GM23248 (cell line): ENCODE results near the gene MX1. TPM values are rescaled to one million over a fixed set of nuclear protein-coding genes. Genes with fewer than 3 reads are reported as not detected.

ENCODE experiments used
- DNase-seq: peaks from one replicate; pipeline ENCODE4 v3.0.0-alpha.2; 2015
- H2AFZ ChIP-seq: fragments of 200-600 bp; sonication (generic); 2 replicates; pipeline ENCODE4 v1.6.1; 2016; ENCODE audit warnings: antibody characterized with exemption
- H3F3A ChIP-seq: fragments of 200-600 bp; sonication (generic); 2 replicates; pipeline ENCODE4 v1.6.1; 2016; ENCODE audit warnings: mild to moderate bottlenecking, antibody characterized with exemption, mixed run types; ENCODE audit not compliant: insufficient read depth
- H3K27ac ChIP-seq: fragments of 200-600 bp; sonication (generic); 2 replicates; pipeline ENCODE4 v1.5.1; 2016; ENCODE audit warnings: mild to moderate bottlenecking
- H3K27me3 ChIP-seq: fragments of 200-600 bp; sonication (generic); replicated peaks from 2 replicates; pipeline ENCODE4 v1.6.1; 2016; ENCODE audit warnings: mild to moderate bottlenecking; ENCODE audit not compliant: insufficient read depth
- H3K36me3 ChIP-seq: fragments of 200-600 bp; sonication (generic); 2 replicates; pipeline ENCODE4 v1.6.1; 2016; ENCODE audit warnings: low read depth, mild to moderate bottlenecking
- H3K4me1 ChIP-seq: fragments of 200-600 bp; sonication (generic); 2 replicates; pipeline ENCODE4 v1.6.1; 2016; ENCODE audit warnings: mild to moderate bottlenecking; ENCODE audit not compliant: insufficient read depth
- H3K4me2 ChIP-seq: fragments of 200-600 bp; sonication (generic); one replicate; pipeline ENCODE4 v1.6.1; 2016; ENCODE audit warnings: mild to moderate bottlenecking; ENCODE audit not compliant: unreplicated experiment
- H3K4me3 ChIP-seq: fragments of 200-600 bp; sonication (generic); 2 replicates; pipeline ENCODE4 v1.5.1; 2016; ENCODE audit warnings: mild to moderate bottlenecking
- H3K79me2 ChIP-seq: fragments of 200-600 bp; sonication (generic); 2 replicates; pipeline ENCODE4 v1.6.1; 2016; ENCODE audit warnings: mild to moderate bottlenecking; ENCODE audit not compliant: insufficient read depth
- H3K9ac ChIP-seq: fragments of 200-600 bp; sonication (generic); 2 replicates; pipeline ENCODE4 v1.6.1; 2016; ENCODE audit warnings: mild to moderate bottlenecking
- H3K9me2 ChIP-seq: fragments of 200-600 bp; sonication (generic); 2 replicates; pipeline ENCODE4 v1.6.1; 2016; ENCODE audit warnings: mixed run types, mild to moderate bottlenecking, moderate library complexity; ENCODE audit not compliant: insufficient read depth
- H3K9me3 ChIP-seq: fragments of 200-600 bp; sonication (generic); one replicate; pipeline ENCODE4 v1.6.1; 2017; ENCODE audit warnings: low read depth
- H4K20me1 ChIP-seq: fragments of 200-600 bp; sonication (generic); 2 replicates; pipeline ENCODE4 v1.6.0; 2016; ENCODE audit not compliant: insufficient read depth
- EZH2 ChIP-seq: fragments of 200-600 bp; sonication (generic); IDR thresholded peaks from 2 replicates; pipeline ENCODE4 v1.6.1; 2018; ENCODE audit warnings: antibody characterized with exemption, mild to moderate bottlenecking; ENCODE audit not compliant: insufficient read depth, poor library complexity, severe bottlenecking
- EZH2phosphoT487 ChIP-seq: fragments of 200-600 bp; sonication (generic); IDR thresholded peaks from 2 replicates; pipeline ENCODE4 v1.6.1; 2018; ENCODE audit warnings: antibody characterized with exemption, moderate library complexity, mild to moderate bottlenecking, low read depth; ENCODE audit not compliant: insufficient read depth
- WGBS, 2 experiments: methylation state at CpG; one replicate each; pipeline ENCODE4 v1.1.6; 2015 to 2017; ENCODE audit warnings: low lambda C conversion rate in 2 of 2, low coverage in 1 of 2; ENCODE audit errors: missing lambda C conversion rate in 2 of 2; 5-methylcytosine and 5-hydroxymethylcytosine counted together
- in situ Hi-C: fragments of 300-500 bp; cut with MboI; formaldehyde crosslinking; loops from 2 replicates; pipeline ENCODE4 v1.15.0; 2020
- polyA plus RNA-seq: library from polyadenylated mRNA; unstranded; fragments of >200 nt; fragmentation: Nextera tagmentation; extraction: Ambion mirVana; gene quantifications from 2 replicates; pipeline ENCODE4 v1.2.1, GENCODE V29; 2016
- total RNA-seq: library from RNA; depleted of rRNA; stranded (reverse); fragments of >200 nt; shearing (Covaris generic); gene quantifications from 2 replicates; pipeline ENCODE4 v1.2.3, GENCODE V29; 2014

MX1 gene
- total and polyA plus RNA-seq, 2 experiments from 2014 or later: 1.6 to 1.9 TPM

DNA sequence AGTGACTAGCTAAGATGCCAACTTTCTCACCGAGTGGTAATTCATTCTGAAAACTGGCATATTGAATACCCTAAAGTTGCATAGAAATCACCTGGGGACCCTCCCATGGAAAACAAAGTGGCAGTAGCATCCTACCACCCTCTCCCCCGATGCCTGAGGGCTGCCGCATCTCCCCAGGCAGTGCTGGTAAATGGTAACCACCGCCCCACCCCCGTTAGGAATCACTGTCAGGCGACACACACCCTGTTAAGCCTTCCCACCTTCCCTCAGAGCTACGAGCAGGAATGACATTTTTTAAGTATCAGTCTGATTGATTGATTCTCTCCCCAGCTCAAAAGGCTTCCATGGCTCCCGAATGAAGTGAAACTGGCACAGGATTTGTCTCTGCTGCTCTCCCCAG lies 53.6 kb downstream of the MX1 start:
- in situ Hi-C loops: no loop called here
- TF ChIP-seq EZH2 (no peak), EZH2phosphoT487 (no peak)
- no peaks in the 10 kb centered on the region; the same call in 1 of the 2 replicates for H3K27me3 ChIP-seq
- H3K36me3 ChIP-seq: no peaks in the 10 kb centered on the region
- H3K9ac ChIP-seq: no peak overlapping the region
- no peaks in the 10 kb centered on the region for H3K9me3 ChIP-seq
- H3K79me2 ChIP-seq: no peaks in the 10 kb centered on the region
- 0 out of 2 replicates have a peak, but pooled peaks cover 11% of the 10 kb centered on the region for H3F3A ChIP-seq
- H3K27ac ChIP-seq: no peak overlapping the region
- H2AFZ ChIP-seq: no peak overlapping the region
- peaks cover 13% of the 10 kb centered on the region; the same call in 1 of the 2 replicates for H3K4me1 ChIP-seq
- no peaks in the 10 kb centered on the region for H3K9me2 ChIP-seq
- H3K4me3 ChIP-seq: no peak overlapping the region
- 58 to 62% methylated on average over 8 of the region's 8 CpGs for WGBS, 2 experiments
- no peaks in the 10 kb centered on the region for H4K20me1 ChIP-seq
- DNase-seq: no peak
- H3K4me2 ChIP-seq: no peak overlapping the region

DNA sequence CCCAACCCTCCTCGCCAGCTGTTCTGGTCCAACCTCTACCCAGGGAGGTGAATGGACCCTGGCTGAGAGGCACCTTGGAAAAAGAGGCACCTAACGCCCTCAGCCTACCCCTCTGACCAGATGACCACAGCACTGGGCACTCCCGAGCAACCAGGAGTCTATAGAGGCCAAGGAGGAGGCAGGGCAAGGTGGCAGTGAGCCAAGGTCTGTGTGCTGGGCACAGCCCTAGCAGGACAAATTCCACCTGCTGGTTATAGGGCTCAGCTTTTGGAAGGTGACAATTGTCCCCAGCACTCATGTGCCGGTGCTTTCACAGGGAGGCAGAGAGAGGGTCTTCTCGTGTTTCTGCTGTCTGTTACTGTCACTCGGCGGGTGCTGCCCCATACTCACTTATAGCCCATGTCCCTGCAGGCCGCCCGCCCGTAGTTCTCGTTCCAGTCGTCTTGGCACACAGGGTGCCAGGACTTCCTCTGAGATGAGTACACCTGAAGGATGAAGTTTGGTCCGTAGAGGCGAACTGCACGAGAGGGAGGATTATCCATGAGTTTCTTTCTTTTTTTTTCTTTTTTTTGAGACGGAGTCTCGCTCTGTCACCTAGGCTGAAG lies 54.1 kb downstream of the MX1 start:
- Histone ChIP-seq H3K9ac (no peak overlapping the region), H2AFZ (no peak overlapping the region), H3K4me1 (peaks cover 13% of the 10 kb centered on the region; the same call in 1 of the 2 replicates), H3K9me3 (no peaks in the 10 kb centered on the region), H3K9me2 (no peaks in the 10 kb centered on the region), H3K36me3 (no peaks in the 10 kb centered on the region), H3K27ac (no peak overlapping the region), H3K4me3 (no peak overlapping the region), H3K4me2 (no peak overlapping the region), H3K79me2 (no peaks in the 10 kb centered on the region), H4K20me1 (no peaks in the 10 kb centered on the region), H3K27me3 (no peaks in the 10 kb centered on the region; the same call in 1 of the 2 replicates), H3F3A (0 out of 2 replicates have a peak, but pooled peaks cover 11% of the 10 kb centered on the region)
- 76 to 77% methylated on average over 17 of the region's 17 CpGs for WGBS, 2 experiments
- DNase-seq: no peak
- no peak for TF ChIP-seq EZH2
- TF ChIP-seq EZH2phosphoT487: no peak
- in situ Hi-C loops: no loop called here

DNA sequence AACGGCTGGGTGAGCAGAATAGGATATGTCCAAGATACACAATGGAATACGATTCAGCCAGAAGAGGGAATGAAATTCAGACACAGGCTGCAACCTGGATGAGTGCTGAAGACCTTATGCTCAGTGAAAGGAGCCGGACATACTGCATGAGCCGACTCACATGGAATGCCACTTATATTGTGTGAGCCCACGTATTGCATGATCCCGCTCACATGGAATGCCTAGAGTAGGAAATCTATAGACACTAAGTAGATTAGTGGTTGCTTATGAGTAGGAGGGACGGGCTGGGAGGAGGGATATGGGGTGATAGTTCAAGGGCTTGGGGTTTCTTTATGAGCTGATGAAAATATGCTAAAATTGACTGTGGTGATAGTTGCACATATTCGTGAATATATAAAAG lies 55.2 kb downstream of the MX1 start:
- in situ Hi-C loops: no loop called here
- Histone ChIP-seq H2AFZ (no peak overlapping the region), H3K27me3 (no peaks in the 10 kb centered on the region; the same call in 1 of the 2 replicates), H3K4me2 (no peak overlapping the region), H3K27ac (no peak overlapping the region), H3K36me3 (no peaks in the 10 kb centered on the region), H3K9me2 (no peaks in the 10 kb centered on the region), H3K4me3 (no peak overlapping the region), H3F3A (0 out of 2 replicates have a peak, but pooled peaks cover 11% of the 10 kb centered on the region), H3K4me1 (peaks cover 13% of the 10 kb centered on the region; the same call in 1 of the 2 replicates), H3K79me2 (no peaks in the 10 kb centered on the region), H3K9ac (no peak overlapping the region), H4K20me1 (no peaks in the 10 kb centered on the region), H3K9me3 (no peaks in the 10 kb centered on the region)
- TF ChIP-seq EZH2phosphoT487: no peak
- TF ChIP-seq EZH2: no peak
- DNase-seq: peak; percentile 78
- WGBS, 2 experiments: 34 to 38% methylated on average over 8 of the region's 8 CpGs

DNA sequence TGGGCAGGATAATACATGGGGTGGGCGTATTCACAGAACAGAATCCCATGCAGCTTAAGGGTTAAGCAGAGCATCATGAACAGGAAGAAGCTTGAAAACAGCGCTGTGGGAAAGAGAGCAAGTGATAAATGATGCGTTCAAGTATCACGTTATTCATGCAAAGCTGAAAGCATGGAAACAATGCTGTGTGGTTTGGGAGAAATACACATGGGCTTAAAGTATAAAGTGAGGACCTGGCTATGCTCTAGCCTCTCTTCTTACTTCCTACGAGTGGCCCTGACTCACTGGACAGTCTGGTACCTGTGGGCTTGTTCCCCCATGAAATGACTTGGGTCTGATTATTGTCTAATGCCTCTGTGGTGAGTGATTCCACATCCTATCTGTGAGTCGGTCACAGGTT lies 56.3 kb downstream of the MX1 start:
- in situ Hi-C loops: no loop called here
- TF ChIP-seq EZH2 (no peak), EZH2phosphoT487 (no peak)
- Histone ChIP-seq H2AFZ (no peak overlapping the region), H3K4me3 (no peak overlapping the region), H3K27ac (peak overlapping the region; percentile 53), H3K4me1 (peaks cover 13% of the 10 kb centered on the region; the same call in 1 of the 2 replicates), H3K9ac (no peak overlapping the region), H3K36me3 (no peaks in the 10 kb centered on the region), H3K79me2 (no peaks in the 10 kb centered on the region), H3F3A (0 out of 2 replicates have a peak, but pooled peaks cover 11% of the 10 kb centered on the region), H4K20me1 (no peaks in the 10 kb centered on the region), H3K4me2 (peak overlapping the region; percentile 14), H3K9me3 (no peaks in the 10 kb centered on the region), H3K27me3 (no peaks in the 10 kb centered on the region), H3K9me2 (no peaks in the 10 kb centered on the region)
- 5 to 8% methylated on average over 6 of the region's 6 CpGs for WGBS, 2 experiments
- peak; percentile 54 for DNase-seq
